SK-MEL-5 (cell line): ENCODE results near the gene DCTD. TPM values are rescaled to one million over a fixed set of nuclear protein-coding genes. Genes with fewer than 3 reads are reported as not detected.
A peak's percentile ranks its signal among the peaks of the same experiment; 100 is the strongest.

Experiments used
- DNase-seq: peaks from one replicate; pipeline ENCODE4 v3.0.0-alpha.2; 2016; ENCODE audit warnings: low read depth, low spot score
- in situ Hi-C: cut with HindIII; loops from 2 replicates; pipeline ENCODE4 v1.10.0; 2016; ENCODE audit warnings: low sequenced_read_pairs, high pct_unique_total_duplicates, low pct_unique_long_range_greater_than_20kb
- polyA plus RNA-seq, 2 experiments: library from polyadenylated mRNA; depleted of rRNA; stranded (reverse); fragments of >200 nt; gene quantifications; 2 replicates each; pipeline ENCODE4 v1.2.3, GENCODE V29; 2015
- total RNA-seq: library from RNA; depleted of rRNA; stranded (reverse); fragments of >200 nt; shearing (Covaris generic); gene quantifications from 2 replicates; pipeline ENCODE4 v1.2.3, GENCODE V29; 2014; rRNA removed

Gene DCTD
- total RNA-seq, result 82.2 and 92.7 TPM in 2 replicates
- 101 and 125 TPM in 2 replicates for polyA plus RNA-seq (2015; cell fraction: cytosol; rRNA removed)
- polyA plus RNA-seq (2015; cell fraction: nucleus; rRNA removed), result 129 and 145 TPM in 2 replicates

GRCh38 chr4:182917182-182918043 lies at the start of gene DCTD:
TSS of gene DCTD (minus strand) at chr4:182917386. CDS start at chr4:182915568, 1,818 bp downstream.
- in situ Hi-C loops, result no loop called here
- DNase-seq, result peak; percentile 65

- no peak for DNase-seq
- in situ Hi-C loops, result no loop called here
Observed at GRCh38 chr4:182960746-182961145, 43.6 kb upstream of the DCTD start.

GRCh38 chr4:182960228-182960627 lies 43.0 kb upstream of the DCTD start:
- in situ Hi-C loops, result no loop called here
- DNase-seq, result no peak

GRCh38 chr4:182955411-182955810 lies 38.2 kb upstream of the DCTD start:
- in situ Hi-C loops, result no loop called here
- no peak for DNase-seq

GRCh38 chr4:182944484-182945213 lies 27.5 kb upstream of the DCTD start:
- DNase-seq, result no peak
- in situ Hi-C loops, result loop anchor here (25.0 kb wide), 1 partner anchor 318 kb away; no protein-coding TSS in a partner anchor

GRCh38 chr4:182939680-182940079 lies 22.5 kb upstream of the DCTD start:
- in situ Hi-C loops, result loop anchor here (25.0 kb wide), 1 partner anchor 323 kb away; no protein-coding TSS in a partner anchor
- DNase-seq, result no peak

- in situ Hi-C loops, result loop anchor here (25.0 kb wide), 1 partner anchor 324 kb away; no protein-coding TSS in a partner anchor
Observed at GRCh38 chr4:182938205-182938645, 21.0 kb upstream of the DCTD start.

GRCh38 chr4:182937268-182938204 lies 20.4 kb upstream of the DCTD start:
- in situ Hi-C loops, result loop anchor here (25.0 kb wide), 1 partner anchor 325 kb away; no protein-coding TSS in a partner anchor
- DNase-seq, result no peak

More at GRCh38 chr4:182938205-182938645, 21.0 kb upstream of the DCTD start:
- DNase-seq, result peak; percentile 83

GRCh38 chr4:182932651-182933050 lies 15.5 kb upstream of the DCTD start:
- in situ Hi-C loops, result loop anchor here (25.0 kb wide), 1 partner anchor 330 kb away; no protein-coding TSS in a partner anchor
- DNase-seq, result no peak

- in situ Hi-C loops, result loop anchor here (25.0 kb wide), 1 partner anchor 330 kb away; no protein-coding TSS in a partner anchor
Observed at GRCh38 chr4:182931691-182932345, 14.6 kb upstream of the DCTD start.

GRCh38 chr4:182930889-182931288 lies 13.7 kb upstream of the DCTD start:
- in situ Hi-C loops, result loop anchor here (25.0 kb wide), 1 partner anchor 331 kb away; no protein-coding TSS in a partner anchor
- no peak for DNase-seq

More at GRCh38 chr4:182931691-182932345, 14.6 kb upstream of the DCTD start:
- DNase-seq, result no peak

GRCh38 chr4:182929296-182929695 lies 12.1 kb upstream of the DCTD start:
- in situ Hi-C loops, result loop anchor here (25.0 kb wide), 1 partner anchor 333 kb away; no protein-coding TSS in a partner anchor
- no peak for DNase-seq

GRCh38 chr4:182928061-182928460 lies 10.9 kb upstream of the DCTD start:
- peak; percentile 52 for DNase-seq
- in situ Hi-C loops, result loop anchor here (25.0 kb wide), 1 partner anchor 334 kb away; no protein-coding TSS in a partner anchor

GRCh38 chr4:182927505-182927904 lies 10.3 kb upstream of the DCTD start:
- in situ Hi-C loops, result loop anchor here (25.0 kb wide), 1 partner anchor 335 kb away; no protein-coding TSS in a partner anchor

GRCh38 chr4:182925855-182926254 lies 8.7 kb upstream of the DCTD start:
- in situ Hi-C loops, result loop anchor here (25.0 kb wide), 1 partner anchor 336 kb away; no protein-coding TSS in a partner anchor
- DNase-seq, result no peak

More at GRCh38 chr4:182927505-182927904, 10.3 kb upstream of the DCTD start:
- no peak for DNase-seq

GRCh38 chr4:182925298-182925757 lies 8.1 kb upstream of the DCTD start:
- DNase-seq, result peak; percentile 96
- in situ Hi-C loops, result loop anchor here (25.0 kb wide), 1 partner anchor 337 kb away; no protein-coding TSS in a partner anchor
